Endodermal cell (in vitro differentiated cells): Measurements from ENCODE around the gene PRDM16. TPM values are rescaled to one million over a fixed set of nuclear protein-coding genes. Genes with fewer than 3 reads are reported as not detected.

ENCODE experiments used
- DNase-seq: peaks from one replicate; pipeline ENCODE4 v3.0.0-alpha.2; 2017
- H3K27ac ChIP-seq: 2 replicates; pipeline ENCODE4 v1.5.1; 2013; ENCODE audit warnings: mild to moderate bottlenecking, low read depth, low read length, moderate library complexity
- H3K27me3 ChIP-seq: 2 replicates; pipeline ENCODE4 v1.6.1; 2013; ENCODE audit warnings: mild to moderate bottlenecking, low read length, moderate library complexity; ENCODE audit not compliant: insufficient read depth, control insufficient read depth, poor library complexity, severe bottlenecking
- H3K36me3 ChIP-seq: 2 replicates; pipeline ENCODE4 v1.7.0; 2013; ENCODE audit warnings: mild to moderate bottlenecking, low read length, moderate library complexity; ENCODE audit not compliant: control insufficient read depth, insufficient read depth
- H3K4me1 ChIP-seq: one replicate; pipeline ENCODE4 v1.7.0; 2013; ENCODE audit warnings: low read length; ENCODE audit not compliant: control insufficient read depth, insufficient read depth
- H3K4me3 ChIP-seq: 2 replicates; pipeline ENCODE4 v1.5.1; 2013; ENCODE audit warnings: mild to moderate bottlenecking, low read length, moderate library complexity
- H3K9ac ChIP-seq: 2 replicates; pipeline ENCODE4 v1.6.1; 2013; ENCODE audit warnings: mild to moderate bottlenecking, low read length, moderate library complexity; ENCODE audit not compliant: poor library complexity, severe bottlenecking; ENCODE audit errors: extremely low read depth
- H3K9me3 ChIP-seq: 2 replicates; pipeline ENCODE4 v1.6.1; 2013; ENCODE audit warnings: mild to moderate bottlenecking, low read length, moderate library complexity; ENCODE audit not compliant: control insufficient read depth
- H3K27ac Mint-ChIP-seq: 2 replicates; pipeline ENCODE4 v1.8.0; 2020; ENCODE audit warnings: mixed read lengths
- H3K27me3 Mint-ChIP-seq: 2 replicates; pipeline ENCODE4 v1.8.0; 2021; ENCODE audit warnings: mild to moderate bottlenecking, mixed read lengths; ENCODE audit not compliant: insufficient read depth
- H3K36me3 Mint-ChIP-seq: 2 replicates; pipeline ENCODE4 v1.8.0; 2020; ENCODE audit warnings: low read depth, mixed read lengths
- H3K4me1 Mint-ChIP-seq: 2 replicates; pipeline ENCODE4 v1.8.0; 2020; ENCODE audit warnings: mixed read lengths
- H3K4me3 Mint-ChIP-seq: 2 replicates; pipeline ENCODE4 v1.8.0; 2020; ENCODE audit warnings: mild to moderate bottlenecking, moderate library complexity, mixed read lengths
- H3K9me3 Mint-ChIP-seq: 2 replicates; pipeline ENCODE4 v1.8.0; 2020; ENCODE audit warnings: mild to moderate bottlenecking, mixed read lengths
- CTCF ChIP-seq: fragments of 200-600 bp; sonication (generic); conservative IDR thresholded peaks from 2 replicates; pipeline ENCODE4 v1.5.0; 2021; ENCODE audit warnings: antibody characterized with exemption, mild to moderate bottlenecking
- WGBS, 2 experiments: methylation state at CpG; one replicate each; pipeline versions ENCODE4 v1.1.5 to v1.1.7; 2013; ENCODE audit warnings: missing lambda C conversion rate in 2 of 2, mixed read lengths in 1 of 2; ENCODE audit not compliant: insufficient coverage in 1 of 2, insufficient read length in 1 of 2; 5-methylcytosine and 5-hydroxymethylcytosine counted together
- total RNA-seq, 2 donors: library from RNA; stranded (reverse); fragmentation: NEBNext Ultra II Directional in 1 of 2; extraction: Animal tissue kit (Norgen Biotek cat#: 25700) in 1 of 2; gene quantifications; 2 replicates in 1 of 2; 3 replicates in 1 of 2; pipeline ENCODE4 v1.2.1, GENCODE V29; 2021

The PRDM16 gene
- total RNA-seq, 2 donors from 2014 or later = 2.1 to 4.0 TPM

- no peak for TF ChIP-seq CTCF
- no peak for DNase-seq
- H3K9me3 ChIP-seq = no peaks in the 10 kb centered on the region
- no peaks in the 10 kb centered on the region for H3K4me1 Mint-ChIP-seq
- 68 to 69% methylated on average over 13 to 16 of the region's 16 CpGs for WGBS, 2 experiments
- peaks cover 1% of the 10 kb centered on the region for H3K27me3 Mint-ChIP-seq
- no peak overlapping the region for H3K4me3 ChIP-seq
- H3K4me3 Mint-ChIP-seq = no peak overlapping the region
- H3K27ac ChIP-seq = no peak overlapping the region
- H3K27me3 ChIP-seq = no peaks in the 10 kb centered on the region
- H3K4me1 ChIP-seq = no peaks in the 10 kb centered on the region
- no peaks in the 10 kb centered on the region for H3K36me3 Mint-ChIP-seq
- H3K36me3 ChIP-seq = no peaks in the 10 kb centered on the region
- no peak overlapping the region for H3K27ac Mint-ChIP-seq
- no peaks in the 10 kb centered on the region for H3K9me3 Mint-ChIP-seq
- H3K9ac ChIP-seq = no peak overlapping the region
These were observed 299.9 kb downstream of the PRDM16 start for GRCh38 chr1:3368711-3369445.

GRCh38 chr1:3369446-3370076 lies 300.6 kb downstream of the PRDM16 start:
- H3K27ac Mint-ChIP-seq = no peak overlapping the region
- no peak overlapping the region for H3K27ac ChIP-seq
- H3K9me3 Mint-ChIP-seq = no peaks in the 10 kb centered on the region
- H3K9ac ChIP-seq = no peak overlapping the region
- no peaks in the 10 kb centered on the region for H3K27me3 ChIP-seq
- no peak overlapping the region for H3K4me3 ChIP-seq
- no peaks in the 10 kb centered on the region for H3K9me3 ChIP-seq
- no peak overlapping the region for H3K4me3 Mint-ChIP-seq
- no peaks in the 10 kb centered on the region for H3K4me1 ChIP-seq
- H3K27me3 Mint-ChIP-seq = peaks cover 1% of the 10 kb centered on the region
- no peak for TF ChIP-seq CTCF
- DNase-seq = no peak
- H3K36me3 ChIP-seq = no peaks in the 10 kb centered on the region
- H3K36me3 Mint-ChIP-seq = no peaks in the 10 kb centered on the region
- 89 to 91% methylated on average over 11 to 12 of the region's 12 CpGs for WGBS, 2 experiments
- no peaks in the 10 kb centered on the region for H3K4me1 Mint-ChIP-seq

GRCh38 chr1:3370856-3371703 lies 302.1 kb downstream of the PRDM16 start:
- no peaks in the 10 kb centered on the region for H3K4me1 Mint-ChIP-seq
- Histone ChIP-seq H3K4me1 (no peaks in the 10 kb centered on the region), H3K27me3 (no peaks in the 10 kb centered on the region), H3K9ac (no peak overlapping the region), H3K36me3 (no peaks in the 10 kb centered on the region), H3K4me3 (no peak overlapping the region), H3K27ac (no peak overlapping the region), H3K9me3 (no peaks in the 10 kb centered on the region)
- no peak overlapping the region for H3K27ac Mint-ChIP-seq
- no peak for DNase-seq
- H3K36me3 Mint-ChIP-seq = no peaks in the 10 kb centered on the region
- H3K27me3 Mint-ChIP-seq = peaks cover 1% of the 10 kb centered on the region
- H3K4me3 Mint-ChIP-seq = no peak overlapping the region
- TF ChIP-seq CTCF = no peak
- H3K9me3 Mint-ChIP-seq = no peaks in the 10 kb centered on the region
- WGBS, 2 experiments = 89 to 95% methylated on average over 4 of the region's 4 CpGs
